ENCODE data around the gene RTL5.
"Not testable (repeated sequence)": the region's sequence is repeated elsewhere in the genome, so short reads cannot be mapped to it uniquely, and the experiment has no call there.

Gene RTL5

DNA sequence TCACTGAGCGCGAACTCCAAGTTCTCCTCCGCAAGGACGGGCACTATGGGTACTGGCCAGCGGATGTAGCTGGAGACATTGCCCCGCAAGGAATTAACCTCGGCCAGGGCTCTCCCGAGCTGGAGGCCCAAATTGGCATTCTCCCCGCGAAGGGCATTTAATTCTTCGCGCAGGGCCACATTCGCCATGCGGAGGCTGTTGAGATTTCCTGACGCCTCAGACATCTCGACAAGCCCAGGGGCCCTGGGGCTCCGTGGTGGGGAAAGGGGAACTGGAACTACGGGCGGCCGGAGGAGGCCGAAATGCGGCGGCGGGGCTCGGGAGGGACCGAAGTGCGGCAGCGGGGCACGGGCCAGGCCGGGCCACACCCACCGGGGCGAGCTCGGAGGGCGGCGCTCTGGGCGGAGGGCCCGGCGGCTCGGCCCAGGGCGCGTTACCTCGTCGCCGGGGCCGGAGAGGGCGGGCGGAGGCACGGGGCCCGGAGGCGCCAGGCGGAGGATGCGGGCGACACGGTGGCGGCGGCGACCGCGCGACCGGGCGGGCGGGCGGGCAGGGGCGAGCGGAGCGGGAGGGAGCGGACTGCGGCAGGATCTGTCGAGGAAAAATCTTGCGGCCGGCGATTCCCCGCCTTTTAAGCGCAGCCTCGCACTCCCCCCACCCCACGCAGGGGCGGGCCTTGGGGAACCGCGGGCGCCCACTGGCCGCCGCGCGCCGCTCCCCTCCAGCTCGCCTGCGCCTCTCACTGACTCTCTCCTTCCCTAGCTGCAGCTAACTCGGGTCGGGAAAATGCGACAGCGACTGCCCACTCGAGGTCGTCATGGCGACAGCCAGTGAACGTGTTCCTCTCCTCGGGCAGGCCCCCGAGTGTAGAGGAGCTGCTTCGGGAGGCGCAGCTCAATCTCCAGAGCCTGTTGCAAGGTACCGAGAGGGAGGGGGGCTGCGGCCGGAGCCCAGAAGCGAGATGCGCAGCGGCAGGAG lies at the start of gene RTL5:
Gene RTL5 (minus strand): TSS at position 599 of the 978 bp plus-strand sequence.
- no peaks in the 10 kb centered on the region for H3K79me2 ChIP-seq (ENCODE audit: insufficient read depth, low read length)
- H3K9me3 ChIP-seq (ENCODE audit: insufficient read depth, low read length, severe bottlenecking) = no peaks in the 10 kb centered on the region
- no peaks in the 10 kb centered on the region for H4K20me1 ChIP-seq (ENCODE audit: insufficient read depth, low read length)
- no peak within 1 kb of the TSS for H3K9ac ChIP-seq (ENCODE audit: low read depth, low read length)
- ATAC-seq (ENCODE audit: insufficient read depth, low read depth) = no peak
- no peak within 1 kb of the TSS for H3K27ac ChIP-seq (ENCODE audit: low read length)
- no peak within 1 kb of the TSS for H2AFZ ChIP-seq (ENCODE audit: low read depth, low read length)
- H3K27me3 ChIP-seq (ENCODE audit: insufficient read depth, low read length, poor library complexity) = no peaks in the 10 kb centered on the region
- no peak within 1 kb of the TSS for H3K4me3 ChIP-seq (ENCODE audit: low read depth in 1 of 2, low read length in 2 of 2)
- TF ChIP-seq, protein P1, sequence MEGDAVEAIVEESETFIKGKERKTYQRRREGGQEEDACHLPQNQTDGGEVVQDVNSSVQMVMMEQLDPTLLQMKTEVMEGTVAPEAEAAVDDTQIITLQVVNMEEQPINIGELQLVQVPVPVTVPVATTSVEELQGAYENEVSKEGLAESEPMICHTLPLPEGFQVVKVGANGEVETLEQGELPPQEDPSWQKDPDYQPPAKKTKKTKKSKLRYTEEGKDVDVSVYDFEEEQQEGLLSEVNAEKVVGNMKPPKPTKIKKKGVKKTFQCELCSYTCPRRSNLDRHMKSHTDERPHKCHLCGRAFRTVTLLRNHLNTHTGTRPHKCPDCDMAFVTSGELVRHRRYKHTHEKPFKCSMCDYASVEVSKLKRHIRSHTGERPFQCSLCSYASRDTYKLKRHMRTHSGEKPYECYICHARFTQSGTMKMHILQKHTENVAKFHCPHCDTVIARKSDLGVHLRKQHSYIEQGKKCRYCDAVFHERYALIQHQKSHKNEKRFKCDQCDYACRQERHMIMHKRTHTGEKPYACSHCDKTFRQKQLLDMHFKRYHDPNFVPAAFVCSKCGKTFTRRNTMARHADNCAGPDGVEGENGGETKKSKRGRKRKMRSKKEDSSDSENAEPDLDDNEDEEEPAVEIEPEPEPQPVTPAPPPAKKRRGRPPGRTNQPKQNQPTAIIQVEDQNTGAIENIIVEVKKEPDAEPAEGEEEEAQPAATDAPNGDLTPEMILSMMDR (IDR thresholded peaks at IDR 0.05; ENCODE audit: borderline replicate concordance, extremely low read depth, low read length, poor library complexity, severe bottlenecking) = no peak
- TF ChIP-seq EZH2 (IDR thresholded peaks at IDR 0.05; ENCODE audit: borderline replicate concordance, low read depth, low read length, severe bottlenecking) = no peak
- no peak for DNase-seq
- H3K36me3 ChIP-seq (ENCODE audit: insufficient read depth, low read length) = no peaks in the 10 kb centered on the region
- no peaks in the 10 kb centered on the region for H3K4me1 ChIP-seq (ENCODE audit: insufficient read depth, low read length)
- H3K4me2 ChIP-seq (ENCODE audit: insufficient read depth, low read length) = no peak within 1 kb of the TSS

DNA sequence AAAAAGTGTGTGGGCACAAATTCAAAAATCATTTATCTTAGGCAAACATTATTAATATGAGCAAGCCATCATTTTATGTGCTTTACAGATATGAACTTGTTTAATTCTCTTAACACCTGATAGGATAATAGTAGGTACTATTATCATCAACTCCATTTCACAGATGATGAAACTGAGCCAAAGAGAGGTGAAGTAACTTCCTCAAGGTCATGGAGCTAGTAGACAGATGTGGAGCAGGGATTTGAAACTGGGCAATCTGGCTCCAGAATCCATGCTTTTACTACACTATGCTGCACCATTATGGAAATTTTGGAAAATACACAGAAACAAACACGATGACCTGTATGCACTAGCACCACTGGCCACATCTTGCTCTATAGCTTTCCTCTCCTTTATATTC lies 48.8 kb upstream of the RTL5 start:
- Histone ChIP-seq H2AFZ (ENCODE audit: low read depth, low read length) (peak overlapping the region; percentile 79), H3K9me3 (ENCODE audit: insufficient read depth, low read length, severe bottlenecking) (no peaks in the 10 kb centered on the region), H3K36me3 (ENCODE audit: insufficient read depth, low read length) (peaks cover 6% of the 10 kb centered on the region; the same call in 1 of the 2 replicates), H4K20me1 (ENCODE audit: insufficient read depth, low read length) (no peaks in the 10 kb centered on the region; the same call in 1 of the 2 replicates), H3K27ac (ENCODE audit: low read length) (peak overlapping the region; percentile 97), H3K4me3 (ENCODE audit: low read depth in 1 of 2, low read length in 2 of 2) (peak overlapping the region; percentile 43 to 81; a peak in 3 of 4 replicates), H3K4me2 (ENCODE audit: insufficient read depth, low read length) (peak overlapping the region; percentile 70), H3K4me1 (ENCODE audit: insufficient read depth, low read length) (peaks cover 32% of the 10 kb centered on the region), H3K27me3 (ENCODE audit: insufficient read depth, low read length, poor library complexity) (no peaks in the 10 kb centered on the region), H3K9ac (ENCODE audit: low read depth, low read length) (peak overlapping the region; percentile 66), H3K79me2 (ENCODE audit: insufficient read depth, low read length) (peaks cover 35% of the 10 kb centered on the region)
- DNase-seq = peak; percentile 3
- TF ChIP-seq, protein P1 (IDR thresholded peaks at IDR 0.05; ENCODE audit: borderline replicate concordance, extremely low read depth, low read length, poor library complexity, severe bottlenecking) = no peak
- TF ChIP-seq EZH2 (IDR thresholded peaks at IDR 0.05; ENCODE audit: borderline replicate concordance, low read depth, low read length, severe bottlenecking) = no peak
- ATAC-seq (ENCODE audit: insufficient read depth, low read depth) = no peak

DNA sequence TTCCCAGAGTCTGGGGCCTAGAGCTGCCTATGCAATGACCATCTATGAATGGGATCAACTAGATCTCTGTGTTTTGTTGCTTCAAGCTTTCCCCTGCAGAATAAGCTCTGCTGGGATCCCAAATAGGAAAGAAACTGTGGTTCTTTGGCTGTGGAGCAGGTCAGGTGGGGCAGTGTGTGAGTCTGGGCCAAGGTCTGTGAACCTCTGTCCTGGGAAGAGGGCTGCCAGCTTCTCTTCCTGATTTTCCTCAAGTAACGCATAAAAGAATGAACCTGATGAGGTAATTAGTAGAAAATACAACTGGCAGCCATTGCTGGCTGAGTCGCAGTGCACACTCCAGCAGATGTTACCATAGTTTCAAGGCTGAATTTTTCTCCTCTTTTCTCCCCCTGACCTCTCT lies 45.3 kb upstream of the RTL5 start:
- Histone ChIP-seq H3K9ac (ENCODE audit: low read depth, low read length) (no peak overlapping the region), H3K4me1 (ENCODE audit: insufficient read depth, low read length) (peaks cover 9% of the 10 kb centered on the region), H4K20me1 (ENCODE audit: insufficient read depth, low read length) (no peaks in the 10 kb centered on the region), H3K27me3 (ENCODE audit: insufficient read depth, low read length, poor library complexity) (no peaks in the 10 kb centered on the region), H3K4me3 (ENCODE audit: low read depth in 1 of 2, low read length in 2 of 2) (no peak overlapping the region), H3K4me2 (ENCODE audit: insufficient read depth, low read length) (no peak overlapping the region), H3K79me2 (ENCODE audit: insufficient read depth, low read length) (peaks cover 5% of the 10 kb centered on the region), H2AFZ (ENCODE audit: low read depth, low read length) (no peak overlapping the region), H3K9me3 (ENCODE audit: insufficient read depth, low read length, severe bottlenecking) (no peaks in the 10 kb centered on the region), H3K27ac (ENCODE audit: low read length) (no peak overlapping the region), H3K36me3 (ENCODE audit: insufficient read depth, low read length) (no peaks in the 10 kb centered on the region)
- ATAC-seq (ENCODE audit: insufficient read depth, low read depth) (no peak), DNase-seq (no peak)
- TF ChIP-seq, protein P1 (IDR thresholded peaks at IDR 0.05; ENCODE audit: borderline replicate concordance, extremely low read depth, low read length, poor library complexity, severe bottlenecking) = no peak
- TF ChIP-seq EZH2 (IDR thresholded peaks at IDR 0.05; ENCODE audit: borderline replicate concordance, low read depth, low read length, severe bottlenecking) = no peak

DNA sequence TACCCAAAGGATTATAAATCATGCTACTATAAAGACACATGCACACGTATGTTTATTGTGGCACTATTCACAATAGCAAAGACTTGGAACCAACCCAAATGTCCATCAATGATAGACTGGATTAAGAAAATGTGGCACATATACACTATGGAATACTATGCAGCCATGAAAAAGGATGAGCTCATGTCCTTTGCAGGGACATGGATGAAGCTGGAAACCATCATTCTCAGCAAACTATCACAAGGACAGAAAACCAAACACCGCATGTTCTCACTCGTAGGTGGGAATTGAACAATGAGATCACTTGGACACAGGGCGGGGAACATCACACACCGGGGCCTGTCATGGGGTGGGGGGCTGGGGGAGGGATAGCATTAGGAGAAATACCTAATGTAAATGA lies 44.6 kb upstream of the RTL5 start:
- DNase-seq; H3K4me2 ChIP-seq (ENCODE audit: insufficient read depth, low read length); H4K20me1 ChIP-seq (ENCODE audit: insufficient read depth, low read length); H3K4me1 ChIP-seq (ENCODE audit: insufficient read depth, low read length); H2AFZ ChIP-seq (ENCODE audit: low read depth, low read length); H3K79me2 ChIP-seq (ENCODE audit: insufficient read depth, low read length); H3K27ac ChIP-seq (ENCODE audit: low read length); H3K9me3 ChIP-seq (ENCODE audit: insufficient read depth, low read length, severe bottlenecking); H3K4me3 ChIP-seq (ENCODE audit: low read depth in 1 of 2, low read length in 2 of 2); H3K36me3 ChIP-seq (ENCODE audit: insufficient read depth, low read length); H3K27me3 ChIP-seq (ENCODE audit: insufficient read depth, low read length, poor library complexity); ATAC-seq (ENCODE audit: insufficient read depth, low read depth); H3K9ac ChIP-seq (ENCODE audit: low read depth, low read length): not testable (repeated sequence)

Data from DND-41 (cell line).